GM18505 (cell line): ENCODE data around the gene OSBP2.

Source experiments
- ATAC-seq: cut with Tn5 transposase; IDR thresholded peaks from one replicate; pipeline ENCODE4 v1.9.1; 2021; ENCODE audit not compliant: unreplicated experiment
- POLR2A ChIP-seq: IDR thresholded peaks from 4 replicates; pipeline ENCODE4 v1.6.1; 2011; ENCODE audit warnings: borderline replicate concordance; ENCODE audit not compliant: insufficient read depth, insufficient read length; ENCODE audit errors: extremely low read depth

OSBP2 gene

GRCh38 chr22:30955153-30955552, 260.5 kb downstream of the OSBP2 start:
- ATAC-seq = no peak
- TF ChIP-seq POLR2A = no peak
